HG02571 (cell line): ENCODE results near the gene STOML1.

Experiments
- ATAC-seq: cut with Tn5 transposase; IDR thresholded peaks from one replicate; pipeline ENCODE4 v1.9.1; 2021; ENCODE audit warnings: mild to moderate bottlenecking, moderate library complexity; ENCODE audit not compliant: unreplicated experiment

The STOML1 gene

GRCh38 chr15:73934281-73934680, 57.8 kb downstream of the STOML1 start:
- ATAC-seq: no peak

- no peak for ATAC-seq
Observed at GRCh38 chr15:73932381-73933191, 59.5 kb downstream of the STOML1 start.

DNA sequence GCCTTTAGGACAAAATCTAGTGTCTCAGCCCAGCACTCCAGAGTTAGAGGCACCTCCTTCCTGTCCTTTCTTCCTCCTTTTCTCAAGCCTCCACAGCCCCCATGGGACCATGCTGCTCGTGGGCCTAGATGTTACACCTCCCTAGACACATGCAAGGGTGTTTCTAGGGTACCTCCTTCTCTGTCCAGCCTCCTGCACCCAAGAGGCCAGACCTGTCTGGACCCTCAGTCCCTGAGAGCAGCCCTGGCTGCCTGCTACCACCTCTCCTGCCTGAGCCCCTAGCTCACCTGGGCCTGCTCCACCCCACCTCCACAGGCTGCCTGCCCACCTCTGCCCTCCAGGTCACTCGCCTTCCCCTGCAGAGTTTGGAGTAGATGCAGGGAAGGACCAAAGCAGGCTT, 60.7 kb downstream of the STOML1 start:
- ATAC-seq: no peak

- ATAC-seq: no peak
Observed at GRCh38 chr15:73930790-73931281, 61.3 kb downstream of the STOML1 start.

DNA sequence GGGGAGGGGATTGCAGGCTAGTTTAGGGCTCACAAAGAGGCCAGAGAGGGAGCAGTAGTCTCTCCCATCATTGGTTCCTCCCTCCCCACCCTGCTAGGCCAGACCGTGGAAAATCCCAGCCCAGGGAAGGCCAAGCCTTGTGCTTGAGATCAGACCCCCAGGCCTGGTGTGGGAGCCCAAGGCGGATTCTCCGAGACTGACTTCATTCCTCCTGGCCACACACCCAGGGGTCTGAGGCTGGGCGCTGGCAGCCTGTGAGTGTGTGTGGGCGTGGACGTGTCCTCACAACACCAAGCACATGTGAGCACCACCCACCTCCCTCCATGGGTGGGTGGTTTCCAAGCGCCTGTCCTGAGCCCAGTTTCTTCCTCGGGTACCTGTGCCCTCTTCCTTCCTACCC, 61.7 kb downstream of the STOML1 start:
- ATAC-seq: no peak

DNA sequence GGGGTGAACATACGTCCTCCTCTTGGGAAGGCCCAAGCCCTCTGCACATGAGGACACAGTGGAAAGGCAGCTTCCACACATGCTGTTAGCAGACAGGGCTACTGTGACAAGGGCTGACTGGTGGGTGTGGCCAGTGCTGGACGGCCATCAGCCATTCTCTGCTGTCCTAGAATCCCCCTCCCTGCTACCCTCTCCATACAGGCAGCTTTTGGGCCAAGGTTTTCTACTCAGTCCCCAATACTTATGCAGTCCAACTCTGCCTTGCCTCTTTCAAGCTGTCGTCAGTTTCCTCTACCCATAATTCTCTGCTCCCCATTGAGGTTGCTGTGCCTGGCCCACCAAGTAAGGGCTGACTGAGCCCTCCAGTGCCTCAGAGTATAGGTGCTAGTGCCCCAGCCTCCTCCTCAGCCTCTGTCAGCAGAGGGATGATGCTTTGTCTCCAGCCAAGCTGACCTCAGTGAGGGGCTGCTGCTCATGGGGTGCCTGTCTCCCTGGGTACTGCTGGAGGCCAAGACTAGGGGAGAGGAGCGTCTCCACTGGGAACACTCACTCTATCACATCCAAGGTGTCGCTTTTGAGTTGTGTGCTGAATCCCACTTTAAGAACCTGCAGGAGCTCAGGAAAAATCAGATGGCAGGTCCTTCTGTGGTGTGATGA, 63.0 kb downstream of the STOML1 start:
- no peak for ATAC-seq
